GM18498 (cell line): Measurements from ENCODE around the gene PLEKHG1.
A peak's percentile ranks its signal among the peaks of the same experiment; 100 is the strongest.

Experiments used
- ATAC-seq: cut with Tn5 transposase; IDR thresholded peaks from one replicate; pipeline ENCODE4 v1.9.1; 2021; ENCODE audit warnings: mild to moderate bottlenecking, moderate library complexity; ENCODE audit not compliant: unreplicated experiment

The PLEKHG1 gene

GRCh38 chr6:150637266-150637665, 37.6 kb downstream of the PLEKHG1 start:
- no peak for ATAC-seq

DNA sequence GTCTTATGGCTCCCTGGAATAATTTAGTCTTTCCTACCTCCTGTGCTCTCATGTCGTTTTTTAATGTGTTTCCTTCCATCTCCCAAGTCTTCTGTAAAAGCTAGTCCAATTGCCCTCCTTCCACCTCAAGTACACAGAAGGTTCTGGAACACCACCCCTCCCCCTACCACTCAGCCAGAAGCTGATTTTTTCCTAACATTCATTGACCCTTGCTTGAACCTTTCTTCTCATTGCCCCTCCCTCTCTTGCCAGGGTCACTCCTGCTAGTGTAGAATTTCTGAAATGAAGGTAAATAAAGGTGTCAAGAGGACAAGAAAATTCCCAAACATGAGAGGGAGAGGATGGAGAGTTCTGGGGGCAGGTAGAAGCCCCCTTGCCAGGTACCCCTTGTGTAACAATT, 38.6 kb downstream of the PLEKHG1 start:
- ATAC-seq: no peak

DNA sequence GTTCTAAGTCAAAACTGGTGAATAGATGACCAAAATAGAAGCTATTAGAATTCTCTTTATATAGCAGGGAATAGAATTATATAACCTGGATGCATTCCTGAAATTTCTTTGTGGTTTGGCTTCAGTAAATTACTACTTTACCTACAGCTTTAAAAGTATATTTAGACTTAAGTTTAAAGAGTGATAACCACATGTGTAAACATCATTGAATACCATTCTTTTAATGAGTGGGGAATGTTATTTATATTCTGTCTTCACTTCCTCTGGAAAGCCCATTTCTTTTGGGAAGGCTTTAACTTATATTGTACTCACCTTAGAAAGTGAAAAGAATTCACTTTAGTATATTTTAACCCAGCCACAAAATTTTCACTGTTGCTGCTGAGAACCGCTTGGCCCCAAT, 39.1 kb downstream of the PLEKHG1 start:
- no peak for ATAC-seq

- ATAC-seq: no peak
These were observed 40.2 kb downstream of the PLEKHG1 start for GRCh38 chr6:150639823-150640331.

DNA sequence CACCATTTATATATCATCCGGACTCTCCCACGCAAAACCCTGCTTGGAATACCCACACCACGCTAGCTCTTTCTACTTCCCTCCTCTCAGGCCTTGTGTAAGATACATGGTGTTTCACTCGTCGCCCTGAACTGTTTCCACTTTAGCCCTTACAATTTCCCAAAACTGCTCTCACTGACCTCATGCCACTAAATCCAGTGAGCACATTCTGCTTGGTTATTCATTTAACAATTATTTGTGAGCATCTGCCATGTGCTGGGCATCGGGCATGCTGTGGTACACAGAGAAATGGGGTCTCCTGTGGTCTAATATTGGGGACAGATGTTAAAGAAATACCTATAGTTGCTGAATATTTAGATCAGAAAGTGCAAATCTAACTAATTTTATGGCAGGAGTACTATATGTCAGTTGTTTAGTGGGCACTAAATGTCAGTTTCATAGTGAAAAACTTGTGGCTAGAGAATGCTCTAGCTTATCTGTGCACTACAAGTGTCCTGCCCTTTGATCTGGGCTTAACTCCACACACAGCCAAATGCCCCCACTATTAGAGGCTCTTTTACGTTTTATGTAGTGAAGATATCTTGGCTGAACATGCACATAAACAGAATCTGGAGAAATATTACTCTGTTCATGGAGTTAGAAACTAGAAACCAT, 41.0 kb downstream of the PLEKHG1 start:
- ATAC-seq: no peak

DNA sequence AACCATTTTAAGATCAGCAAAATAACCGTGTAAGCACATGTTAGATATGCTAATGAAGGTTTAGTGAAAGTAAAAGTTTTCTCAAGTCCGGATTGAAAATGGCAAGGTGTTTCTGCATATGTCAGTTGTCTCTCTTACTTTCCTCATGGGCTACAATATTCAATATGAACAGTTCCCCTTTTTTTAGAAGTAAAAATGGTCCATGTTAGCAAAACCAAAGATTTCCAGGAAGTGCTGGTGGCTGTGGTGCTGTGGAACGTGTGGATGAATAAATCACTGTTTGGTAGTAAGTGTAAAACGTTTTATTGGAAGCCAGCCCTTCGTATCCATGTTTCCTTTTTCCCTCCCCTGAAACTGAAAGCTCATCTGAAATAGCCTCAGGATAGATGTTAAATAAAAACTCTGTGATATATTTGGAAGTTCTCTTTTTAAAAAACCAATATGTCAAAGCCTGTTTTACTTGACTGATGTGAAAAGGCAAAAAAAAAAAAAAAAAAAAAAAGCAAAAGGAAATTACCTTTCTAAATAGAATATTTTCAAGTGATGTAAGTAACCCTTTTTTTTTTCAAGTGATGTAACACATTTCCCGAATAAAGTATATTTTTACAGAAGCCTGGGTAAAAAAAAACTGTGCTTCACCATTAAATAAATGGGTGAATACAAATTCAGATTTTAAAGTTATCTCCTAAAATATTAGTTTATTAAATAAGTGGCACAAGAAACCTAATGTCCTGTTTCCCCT, 41.9 kb downstream of the PLEKHG1 start:
- ATAC-seq: peak; percentile 72

DNA sequence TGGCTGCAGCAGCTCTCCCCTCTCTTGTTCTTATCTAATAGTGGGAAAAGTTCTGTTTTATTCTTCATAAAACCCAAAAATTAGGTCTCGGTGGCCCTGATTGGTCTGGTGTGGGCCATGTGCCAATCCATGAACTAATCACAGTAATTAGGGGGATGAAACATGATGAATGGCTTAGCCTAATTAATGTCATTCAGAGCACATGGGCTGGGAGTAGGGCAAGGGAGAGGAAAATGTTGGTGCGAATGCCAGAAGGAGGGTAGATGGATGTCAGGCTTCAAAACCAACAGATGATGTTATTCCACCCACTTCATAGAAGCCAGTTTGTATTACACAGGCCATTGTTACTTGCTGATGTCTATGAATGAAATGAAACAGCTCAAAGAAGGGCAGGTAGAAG, 46.5 kb downstream of the PLEKHG1 start:
- ATAC-seq: no peak

DNA sequence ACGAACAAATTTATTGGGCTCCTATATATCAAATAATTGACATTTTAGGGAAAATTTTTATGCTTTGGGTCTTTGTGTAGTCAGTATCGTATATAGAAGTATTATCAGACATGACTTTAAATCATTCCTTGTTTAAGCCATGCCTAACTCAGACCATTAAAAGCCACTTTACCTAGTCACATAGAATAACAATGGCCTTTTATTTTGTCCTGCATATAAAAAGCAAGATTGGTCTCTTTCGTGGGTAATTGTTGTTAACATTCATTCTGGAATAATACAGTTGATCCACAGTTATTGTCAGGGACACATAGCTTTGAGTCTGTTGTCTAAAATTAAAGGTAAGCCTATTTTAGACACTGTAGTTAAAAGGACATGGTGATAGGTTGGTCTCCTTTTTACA, 47.4 kb downstream of the PLEKHG1 start:
- no peak for ATAC-seq
